Stimulated activated CD8-positive, alpha-beta memory T cell treated with anti-CD3 and anti-CD28 coated beads, Interleukin-12 subunit alpha, Interleukin-12 subunit beta, amount 100 ng/mL, for 4 hours (primary cell): ENCODE measurements around the gene BTBD9.
"Not testable (repeated sequence)": the region's sequence is repeated elsewhere in the genome, so short reads cannot be mapped to it uniquely, and the experiment has no call there.

Experiments used
- DNase-seq: peaks from one replicate; pipeline ENCODE4 v3.0.0-alpha.2; 2020; ENCODE audit warnings: low read depth

The BTBD9 gene

DNA sequence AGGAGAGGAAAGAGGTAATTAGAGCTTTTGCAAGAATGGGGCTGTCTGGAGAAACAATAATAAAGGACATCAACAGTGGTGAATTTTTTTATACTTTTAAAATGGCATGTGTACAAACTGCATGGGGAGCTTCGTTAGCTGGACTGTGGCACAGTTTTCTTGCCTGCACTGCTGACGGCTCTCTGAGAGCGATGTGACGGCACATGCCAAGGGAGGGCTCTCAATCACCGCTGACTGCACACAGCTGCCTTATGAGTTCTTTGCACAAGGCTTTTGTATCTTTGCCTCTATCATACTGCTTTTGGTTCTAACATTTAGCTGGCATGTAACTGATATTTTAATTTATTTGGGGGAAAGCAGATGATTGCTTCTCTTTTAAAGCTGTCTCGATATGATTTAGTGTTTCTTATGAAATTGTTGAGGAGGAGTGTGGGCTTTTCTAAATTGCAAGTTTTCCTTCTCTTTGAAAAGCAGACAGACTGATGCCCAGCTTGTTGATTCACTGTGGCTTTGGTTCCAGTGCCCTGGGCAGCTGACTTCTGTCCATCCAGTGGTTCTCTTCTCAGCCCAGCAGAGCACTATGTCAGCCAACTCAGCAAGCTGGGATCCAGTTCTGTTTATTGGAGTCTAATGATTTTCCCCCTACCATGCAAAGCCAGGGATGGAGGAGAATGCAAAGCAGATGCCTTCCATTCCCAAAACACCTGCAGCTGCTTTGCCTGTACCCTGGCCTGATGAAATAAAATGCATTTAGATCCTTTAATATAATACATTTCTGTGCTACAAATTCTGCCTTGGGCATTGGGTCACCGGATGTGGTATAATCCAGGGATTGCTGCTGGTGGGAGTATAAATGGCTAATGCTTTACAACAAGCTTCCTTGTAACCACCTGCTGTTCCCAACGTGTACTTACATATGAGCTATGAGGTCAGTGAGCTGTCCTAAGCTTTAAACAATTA lies 496.3 kb downstream of the BTBD9 start:
- DNase-seq, result no peak

DNA sequence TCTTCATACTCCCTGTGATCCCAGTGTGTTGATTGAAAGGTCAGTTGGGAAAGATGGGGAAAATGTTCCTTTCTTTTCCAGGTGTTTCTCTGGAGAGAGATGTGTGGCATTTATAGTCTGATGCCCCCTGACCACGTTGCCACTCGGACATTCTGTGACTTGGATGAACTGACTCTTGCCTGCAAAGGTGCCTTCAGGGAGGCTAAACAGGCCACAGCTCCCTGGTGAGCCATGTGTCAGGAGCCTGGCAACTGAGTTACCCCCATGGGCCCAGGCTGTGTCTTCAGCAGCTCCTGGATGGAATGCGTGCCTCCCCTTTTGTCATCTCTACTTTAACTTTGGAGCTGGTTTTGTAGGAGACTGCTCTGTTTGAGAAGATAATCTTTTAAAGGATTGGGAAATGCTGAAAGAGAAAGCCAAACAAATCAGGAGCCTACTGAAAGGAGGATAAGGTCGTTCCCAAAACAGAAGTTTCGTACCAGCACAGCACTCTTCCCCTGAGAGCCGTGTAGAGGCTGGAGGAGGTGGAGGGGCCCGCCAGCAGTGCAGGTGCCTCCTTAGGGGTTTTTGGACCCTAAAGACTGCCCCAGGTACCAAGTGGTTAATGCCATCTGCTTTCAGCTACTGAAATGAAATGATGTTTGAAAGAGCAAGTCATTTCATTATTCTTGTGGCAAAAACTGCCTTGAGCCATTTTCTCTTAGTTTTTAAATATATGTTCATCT lies 497.4 kb downstream of the BTBD9 start:
- no peak for DNase-seq

DNA sequence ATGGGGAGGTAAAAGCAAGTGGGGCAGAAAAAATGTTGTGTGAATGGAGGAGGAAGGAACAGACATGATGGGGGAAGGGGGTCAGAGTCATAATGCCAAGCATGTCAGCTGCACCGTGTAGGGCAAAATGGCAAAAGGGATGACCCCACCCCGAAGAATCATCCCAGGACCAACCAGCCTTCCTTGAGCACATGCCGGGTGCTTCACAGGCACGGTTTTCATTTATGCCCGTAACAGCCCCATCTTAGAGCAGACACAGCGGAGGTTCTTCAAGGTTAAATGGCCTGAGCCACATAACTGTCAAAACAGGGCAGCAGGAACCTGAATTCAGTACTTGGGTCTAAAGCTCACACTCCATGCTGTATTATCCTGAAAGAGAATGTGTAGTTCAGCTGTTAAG lies 498.0 kb downstream of the BTBD9 start:
- DNase-seq, result no peak

DNA sequence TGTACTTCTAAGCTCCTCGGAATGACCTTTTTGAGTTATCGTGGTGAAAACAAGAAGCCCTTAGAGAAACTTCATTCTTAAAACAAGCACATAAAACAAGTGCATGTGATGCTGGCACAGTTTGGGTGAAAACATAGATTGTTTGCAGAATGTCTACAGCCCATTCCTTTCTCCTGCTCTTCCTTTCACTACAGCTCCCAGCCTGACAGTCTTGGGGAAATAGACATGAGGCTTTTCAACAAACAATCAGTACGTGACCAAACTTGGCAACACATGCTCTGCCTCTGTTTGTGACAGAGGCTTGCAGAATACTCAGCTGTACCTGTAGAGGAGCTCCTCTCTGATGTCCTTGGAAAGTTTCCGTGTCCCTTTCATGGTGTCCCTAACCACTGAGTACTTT lies 498.6 kb downstream of the BTBD9 start:
- DNase-seq, result no peak

DNA sequence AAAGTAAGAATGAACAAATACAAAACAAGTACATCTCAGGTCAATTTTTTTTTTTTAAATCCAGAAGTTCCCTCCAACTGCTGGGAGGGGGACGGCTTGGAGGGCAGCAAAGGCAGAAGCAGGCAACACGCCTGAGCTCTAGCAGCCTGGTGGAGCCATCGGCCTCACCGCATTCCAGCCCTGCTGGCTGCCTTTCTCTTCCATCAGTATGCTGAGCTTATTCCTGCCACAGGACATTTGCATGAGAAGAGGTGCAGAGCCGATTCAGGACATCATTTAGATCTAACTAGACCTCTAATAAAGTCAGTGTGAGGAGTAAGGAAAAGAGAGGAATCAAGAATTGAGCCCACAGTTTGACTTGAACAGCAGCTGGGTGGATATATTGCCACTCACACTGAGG lies 501.4 kb downstream of the BTBD9 start:
- no peak for DNase-seq

DNA sequence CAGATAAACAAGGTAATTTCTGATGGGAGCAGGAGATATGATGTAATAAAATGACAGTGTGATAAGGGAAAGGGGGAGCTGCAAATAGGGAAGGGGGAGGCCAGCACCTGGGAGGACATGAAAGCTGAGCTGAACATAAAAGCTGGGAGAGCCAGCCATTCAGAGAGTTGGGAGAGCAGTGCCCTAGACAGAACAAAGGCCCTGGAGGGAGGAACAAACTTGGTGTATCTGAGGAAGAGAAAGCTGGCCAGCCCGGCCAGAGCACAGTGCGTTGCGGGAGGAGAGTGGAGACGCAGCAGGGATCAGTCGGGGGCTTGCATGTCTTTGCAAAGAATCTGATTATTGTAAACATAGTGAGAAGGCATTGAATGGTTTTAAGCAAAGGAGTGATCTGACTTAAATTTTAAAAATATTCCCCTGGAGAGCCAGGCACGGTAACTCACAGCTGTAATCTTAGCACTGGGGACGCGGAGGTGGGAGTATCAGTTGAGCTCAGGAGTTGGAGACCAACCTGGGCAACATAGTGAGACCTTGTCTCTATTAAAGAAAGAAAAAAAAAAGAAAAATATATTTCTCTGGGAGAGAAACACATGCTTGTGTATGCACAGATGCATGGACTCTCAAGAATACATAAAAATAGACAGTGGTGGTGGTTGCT lies 502.0 kb downstream of the BTBD9 start:
- DNase-seq, result no peak

DNA sequence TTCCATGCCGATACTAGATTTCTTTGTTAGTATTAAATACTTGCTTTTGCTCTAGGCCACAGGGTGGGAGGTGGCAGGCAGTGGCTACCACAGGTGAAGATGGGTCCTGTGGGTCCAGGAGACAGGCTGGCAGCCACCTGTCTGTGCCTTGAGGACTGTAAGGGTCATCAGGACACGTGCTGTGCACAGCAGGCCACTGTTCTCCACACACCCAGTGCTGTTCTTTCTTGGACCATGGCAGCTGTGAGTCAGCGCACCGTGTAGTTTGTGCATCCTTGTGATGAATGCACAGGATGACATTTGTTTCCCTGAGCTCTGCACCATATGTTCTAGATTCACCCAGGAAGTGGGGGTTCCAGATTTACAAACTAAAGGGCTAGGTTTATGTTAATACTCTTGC lies 503.2 kb downstream of the BTBD9 start:
- no peak for DNase-seq

DNA sequence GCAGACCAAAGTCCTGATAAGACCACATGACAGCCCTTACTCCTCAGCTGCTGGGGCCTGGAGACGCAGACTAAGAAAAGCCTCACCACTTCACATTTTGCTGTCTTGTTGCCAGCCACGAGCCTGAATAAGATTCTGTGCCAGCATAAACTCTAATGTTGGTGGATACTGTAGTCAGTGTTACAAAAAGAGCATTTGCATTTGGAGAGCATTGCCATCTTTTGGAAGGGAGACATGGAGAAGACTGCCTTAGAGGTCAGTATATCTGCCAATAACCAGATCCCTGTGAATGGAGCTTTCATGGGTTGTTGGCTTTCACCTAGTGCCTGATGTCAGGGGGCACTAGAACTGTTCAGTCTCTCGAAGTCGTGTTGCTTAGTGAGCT lies 505.0 kb downstream of the BTBD9 start:
- no peak for DNase-seq

DNA sequence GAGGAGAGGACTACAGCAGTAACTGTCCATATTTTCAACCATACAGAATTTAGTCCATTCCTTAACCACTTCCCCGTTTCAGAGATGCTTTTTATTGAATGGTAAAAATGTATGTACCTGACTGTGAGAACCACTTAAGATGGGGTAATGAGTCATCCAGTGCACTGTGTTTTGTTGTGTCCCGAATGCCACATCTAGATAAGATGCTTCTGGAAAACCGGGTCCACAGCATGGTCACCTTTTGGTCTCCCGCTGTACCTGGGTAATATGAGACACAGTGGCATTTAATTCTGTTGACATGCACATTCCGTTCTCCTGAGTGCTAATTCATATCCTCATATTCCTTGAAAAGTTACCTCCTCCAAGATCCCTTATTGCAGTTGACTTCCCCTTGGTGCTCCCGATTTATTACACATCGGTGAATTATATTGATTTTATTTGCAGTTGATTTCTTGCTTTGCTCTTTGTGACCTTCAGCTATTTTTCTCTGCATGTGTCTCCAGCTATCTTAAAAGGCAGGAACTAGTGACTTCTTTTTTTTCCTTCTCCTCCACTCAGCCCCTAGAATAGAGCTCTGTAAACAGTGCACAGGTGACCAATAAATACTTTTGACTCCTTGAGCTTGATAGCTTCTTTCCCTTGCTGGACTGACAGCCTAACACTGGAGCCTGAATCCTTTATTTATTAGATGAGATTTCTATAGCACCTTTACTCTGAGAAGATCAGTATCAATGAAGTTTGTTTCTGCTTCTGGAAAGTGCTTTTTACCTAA lies 505.6 kb downstream of the BTBD9 start:
- DNase-seq, result no peak

DNA sequence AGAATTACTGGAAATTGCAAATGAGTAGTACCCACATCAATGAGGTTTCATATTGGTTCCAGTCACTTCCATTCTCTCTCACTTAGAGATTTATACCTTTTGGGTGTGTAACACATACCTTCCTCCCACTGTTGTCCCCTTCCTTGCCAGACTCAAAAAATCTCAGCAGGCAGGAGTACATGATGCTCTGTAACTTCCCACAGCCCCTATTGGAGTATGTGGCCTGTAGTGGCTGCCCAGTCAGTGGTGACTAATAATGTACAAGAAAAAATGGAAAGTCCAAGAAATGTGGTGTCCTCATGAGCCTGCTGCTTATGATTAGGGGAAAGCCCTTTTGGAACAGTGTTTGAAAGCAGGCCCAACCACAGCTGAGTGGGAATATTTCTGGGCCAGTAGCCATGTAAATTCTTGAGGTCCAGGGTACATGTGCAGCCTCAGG lies 508.2 kb downstream of the BTBD9 start:
- DNase-seq, result no peak

DNA sequence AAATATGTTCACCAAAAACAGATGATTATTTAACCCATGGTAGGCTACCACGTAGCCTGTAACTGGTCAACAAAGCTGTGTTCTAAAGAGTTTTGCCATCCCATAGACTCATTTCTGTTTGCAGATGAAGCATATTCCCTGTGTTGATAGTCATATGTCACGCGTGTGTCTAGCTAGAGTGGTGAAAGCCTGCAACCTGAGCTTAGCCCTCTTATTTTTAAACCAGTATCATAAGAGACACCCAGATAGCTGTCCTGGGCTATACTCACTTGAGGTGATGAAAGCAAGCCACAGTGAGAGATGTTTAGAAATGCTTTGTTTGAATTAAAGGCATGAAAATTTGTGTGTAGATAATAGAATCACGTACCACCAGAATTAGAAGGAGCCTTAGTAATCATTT lies 512.4 kb downstream of the BTBD9 start:
- DNase-seq, result no peak

DNA sequence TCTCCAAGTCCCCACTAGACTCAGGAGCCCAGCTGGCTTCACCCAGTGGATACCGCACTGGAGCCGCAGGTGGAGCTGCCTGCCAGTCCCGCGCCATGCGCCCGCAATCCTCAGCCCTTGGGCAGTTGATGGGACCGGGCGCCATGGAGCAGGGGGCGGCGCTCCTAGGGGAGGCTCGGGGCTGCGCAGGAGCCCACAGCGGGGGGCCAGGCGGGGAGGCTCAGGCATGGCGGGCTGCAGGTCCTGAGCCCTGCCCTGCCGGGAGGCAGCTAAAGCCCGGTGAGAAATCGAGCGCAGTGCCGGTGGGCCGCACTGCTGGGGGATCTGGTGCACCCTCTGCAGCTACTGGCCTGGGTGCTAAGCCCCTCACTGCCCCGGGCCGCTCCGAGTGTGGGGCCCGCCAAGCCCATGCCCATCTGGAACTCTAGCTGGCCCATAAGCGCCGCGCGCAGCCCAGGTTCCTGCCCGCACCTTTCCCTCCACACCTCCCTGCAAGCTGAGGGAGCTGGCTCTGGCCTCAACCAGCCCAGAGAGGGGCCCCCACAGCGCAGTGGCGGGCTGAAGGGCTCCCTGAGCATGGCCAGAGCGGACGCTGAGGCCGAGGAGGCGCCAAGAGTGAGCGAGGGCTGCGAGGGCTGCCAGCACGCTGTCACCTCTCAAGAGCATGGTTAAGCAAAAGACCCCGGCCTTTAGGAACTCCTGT lies 515.4 kb downstream of the BTBD9 start:
- DNase-seq, result not testable (repeated sequence)

DNA sequence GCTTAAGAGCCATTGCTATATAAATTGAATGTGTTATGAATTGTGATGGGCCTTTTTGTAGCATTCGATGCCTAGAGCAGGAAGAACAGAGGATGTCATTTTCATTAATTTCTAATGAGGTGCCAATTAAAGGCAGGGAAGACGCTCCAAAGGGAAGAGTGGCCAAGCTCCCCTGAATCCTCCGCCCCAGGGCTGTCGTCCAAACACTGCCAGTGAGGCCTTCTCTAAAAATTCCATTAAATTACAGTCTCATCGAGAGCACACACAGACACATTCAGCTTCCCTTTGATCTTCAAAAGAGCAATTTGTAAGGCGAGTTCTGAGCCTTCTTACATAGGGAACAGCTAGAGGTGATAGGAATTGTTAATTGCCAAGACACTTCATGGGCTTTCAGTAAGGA lies 520.2 kb downstream of the BTBD9 start:
- no peak for DNase-seq

DNA sequence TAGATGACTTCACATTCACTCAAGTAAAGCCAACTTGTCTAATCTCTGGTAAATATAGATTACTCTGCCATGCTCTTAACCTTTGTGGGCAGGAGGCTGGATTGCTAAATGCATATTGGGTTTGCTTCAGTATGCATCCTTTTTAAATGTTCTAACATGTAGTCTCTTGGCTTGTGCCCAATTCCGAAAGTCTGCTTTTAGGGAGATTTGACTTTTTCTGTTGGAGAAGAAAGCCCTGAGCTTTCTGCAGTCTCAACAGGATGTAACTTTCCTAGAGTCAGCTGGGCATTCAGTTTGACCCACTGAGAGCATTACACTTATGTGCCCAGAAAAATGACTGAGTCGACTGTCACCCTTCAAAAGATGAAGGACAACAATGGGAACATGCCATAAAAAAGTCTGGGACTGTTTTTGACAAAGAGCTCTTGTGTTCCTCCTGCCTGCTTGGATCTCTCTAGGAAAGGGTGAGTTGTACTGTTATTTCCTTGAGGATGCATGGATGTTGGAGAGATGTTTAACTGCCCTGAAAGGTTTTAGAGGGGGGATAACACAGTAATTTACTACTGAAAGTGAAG lies 520.9 kb downstream of the BTBD9 start:
- DNase-seq, result no peak
